Measurements from ENCODE around the gene SLC36A1.
"Not testable (repeated sequence)": the region's sequence is repeated elsewhere in the genome, so short reads cannot be mapped to it uniquely, and the experiment has no call there.

The SLC36A1 gene

DNA sequence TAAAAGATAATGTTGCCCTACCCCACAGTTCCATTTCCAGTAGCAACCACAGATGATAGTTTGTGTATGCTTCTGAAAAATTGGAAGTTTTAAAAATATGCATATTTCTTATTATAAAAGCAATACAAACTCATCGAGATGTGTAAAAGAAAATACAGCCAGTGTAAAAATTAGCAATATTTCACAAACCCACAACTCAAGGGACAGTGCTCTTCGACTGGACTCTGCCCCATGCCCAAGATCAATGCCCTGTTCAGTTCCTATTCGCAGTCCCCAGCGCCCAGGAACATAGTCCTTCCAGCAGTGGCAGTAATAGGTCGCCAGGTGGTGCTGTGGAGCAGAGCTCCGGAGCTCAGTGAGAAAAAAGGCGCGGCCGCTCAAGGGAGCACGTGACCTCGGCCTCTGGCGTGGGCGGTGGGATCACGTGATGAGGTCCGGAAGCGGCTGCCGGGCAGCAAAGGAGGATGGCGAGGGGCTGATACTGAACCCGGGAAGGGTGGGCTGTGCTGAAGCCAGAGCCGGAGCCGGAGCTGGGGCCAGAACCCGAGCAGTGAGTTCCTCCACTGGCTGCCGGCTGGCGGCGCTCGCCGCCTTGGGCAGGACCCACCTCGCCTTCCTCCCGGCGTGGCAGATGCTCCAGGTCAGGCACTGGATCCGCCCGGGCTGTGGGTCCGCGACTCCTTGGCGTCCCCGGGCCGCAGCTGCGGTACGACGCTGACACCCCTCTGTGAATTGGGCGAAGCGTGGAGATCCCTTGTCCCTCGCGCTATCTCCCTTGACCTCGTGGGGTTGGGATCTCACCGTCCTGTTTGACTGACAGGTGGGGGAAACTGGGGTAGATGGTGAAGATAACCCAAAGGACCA lies at the start of gene SLC36A1:
Gene SLC36A1, plus strand, starts transcription at position 430 of the 864 bp plus-strand sequence. CDS start 11,190 bp downstream, outside the sequence.
- FAIRE-seq: peak; percentile 84

DNA sequence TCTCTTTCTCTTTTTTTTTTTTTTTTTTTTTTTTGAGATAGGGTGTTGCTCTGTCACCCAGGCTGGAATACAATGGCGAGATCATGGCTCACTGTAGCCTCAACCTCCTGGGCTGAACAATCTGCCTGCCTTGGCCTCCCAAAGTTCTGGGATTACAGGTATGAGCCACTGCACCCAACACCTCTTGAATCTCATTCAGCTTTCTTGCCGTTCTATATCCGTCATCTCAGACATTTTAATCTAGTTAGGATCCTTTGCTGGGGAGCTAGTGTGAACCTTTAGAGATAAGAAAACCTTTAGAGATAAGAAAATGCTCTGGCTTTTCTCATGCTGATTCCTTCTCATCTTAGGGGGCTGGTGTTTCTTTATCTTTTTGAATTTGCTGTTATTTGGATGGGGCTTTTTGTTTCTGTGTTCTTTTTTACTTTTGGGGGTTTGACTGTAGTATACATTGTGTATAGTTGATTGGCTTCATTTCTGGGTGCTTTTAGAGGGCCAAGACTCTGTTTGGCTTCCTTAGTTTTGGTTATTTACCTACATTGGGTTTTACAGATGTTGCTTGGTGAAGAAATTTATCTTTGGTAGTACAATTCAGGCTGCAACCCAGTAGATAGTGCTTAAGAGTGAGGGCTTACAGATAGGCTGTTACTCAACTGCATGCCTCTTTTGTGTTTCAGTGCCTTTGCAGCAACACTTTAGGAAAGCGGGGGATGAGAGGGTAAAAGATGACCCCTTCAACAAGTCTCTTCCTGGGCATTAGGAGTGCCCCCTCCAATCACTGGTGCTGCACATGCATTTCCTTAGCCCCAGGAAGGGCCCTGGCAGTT lies 41.9 kb upstream of the SLC36A1 start:
- no peak for FAIRE-seq

DNA sequence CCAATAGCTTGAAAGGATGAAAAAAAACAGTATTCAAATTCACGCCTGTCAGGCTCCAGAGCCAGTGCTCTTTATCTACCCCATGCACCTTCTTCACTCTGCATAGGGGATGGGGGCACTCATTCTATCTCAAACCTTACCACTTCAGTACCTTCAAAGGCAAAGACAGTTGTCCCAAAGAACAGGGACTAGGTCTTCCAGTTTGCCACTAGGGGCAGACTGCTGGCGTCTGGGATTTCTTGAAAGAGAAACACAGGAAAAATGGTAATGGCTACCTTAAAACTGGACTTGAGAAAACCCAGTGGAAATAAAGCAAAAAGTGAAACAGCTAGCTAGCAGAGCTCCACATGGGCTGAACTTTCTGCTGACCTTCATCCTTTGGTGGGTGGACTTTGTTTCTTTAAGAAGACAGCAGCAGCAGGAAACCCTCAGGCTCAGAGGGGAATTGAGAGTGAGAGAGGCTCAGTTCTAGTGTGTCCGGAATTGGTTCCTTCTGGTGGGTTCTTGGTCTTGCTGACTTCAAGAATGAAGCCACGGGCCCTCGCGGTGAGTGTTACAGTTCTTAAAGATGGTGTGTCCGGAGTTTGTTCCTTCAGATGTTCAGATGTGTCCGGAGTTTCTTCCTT lies 41.0 kb upstream of the SLC36A1 start:
- no peak for FAIRE-seq

DNA sequence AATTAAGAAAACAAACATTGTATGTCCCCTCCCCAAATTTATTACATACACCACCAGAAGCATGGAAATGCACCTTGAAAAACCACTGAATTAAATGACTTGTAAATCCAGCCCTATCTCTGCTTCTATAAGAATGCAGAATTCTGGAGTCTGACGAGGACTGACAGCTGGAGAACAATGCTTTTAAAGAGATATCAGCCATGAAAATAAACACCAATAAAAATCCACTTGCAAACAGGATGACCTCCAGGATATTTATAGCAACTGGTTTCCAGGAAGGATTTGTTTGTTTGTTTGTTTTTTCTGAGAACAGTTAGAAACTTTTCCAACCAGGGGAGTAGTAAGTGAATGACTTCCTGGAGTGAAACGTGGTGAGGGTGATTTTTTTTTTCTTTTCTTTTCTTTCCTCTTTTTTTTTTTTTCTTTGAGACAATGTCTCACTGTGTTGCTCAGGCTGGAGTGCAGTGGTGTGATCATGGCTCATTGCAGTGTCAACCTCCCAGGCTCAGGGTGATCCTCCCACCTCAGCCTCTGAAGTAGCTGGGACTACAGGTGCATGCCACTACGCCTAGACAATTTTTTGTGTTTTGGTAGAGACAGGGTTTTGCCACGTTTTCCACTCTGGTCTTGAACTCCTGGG lies 38.7 kb upstream of the SLC36A1 start:
- no peak for FAIRE-seq

DNA sequence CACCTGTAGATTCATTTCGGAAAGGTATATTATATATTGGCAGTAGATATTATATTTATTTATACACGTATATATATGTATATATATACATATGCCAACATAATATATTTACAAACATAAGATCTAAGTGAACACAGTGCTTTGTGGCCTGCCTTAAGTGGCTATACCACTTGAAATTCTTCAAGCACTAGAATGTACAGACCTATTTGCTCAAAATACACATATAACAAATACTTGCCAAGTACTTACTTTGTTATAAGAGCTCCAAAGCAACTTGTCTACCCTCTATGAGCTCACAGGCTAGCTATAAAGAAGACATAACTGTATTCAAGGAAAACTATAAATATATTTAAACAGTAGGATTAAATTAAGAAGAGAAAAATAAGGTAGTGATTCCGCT lies 33.6 kb upstream of the SLC36A1 start:
- FAIRE-seq: no peak

DNA sequence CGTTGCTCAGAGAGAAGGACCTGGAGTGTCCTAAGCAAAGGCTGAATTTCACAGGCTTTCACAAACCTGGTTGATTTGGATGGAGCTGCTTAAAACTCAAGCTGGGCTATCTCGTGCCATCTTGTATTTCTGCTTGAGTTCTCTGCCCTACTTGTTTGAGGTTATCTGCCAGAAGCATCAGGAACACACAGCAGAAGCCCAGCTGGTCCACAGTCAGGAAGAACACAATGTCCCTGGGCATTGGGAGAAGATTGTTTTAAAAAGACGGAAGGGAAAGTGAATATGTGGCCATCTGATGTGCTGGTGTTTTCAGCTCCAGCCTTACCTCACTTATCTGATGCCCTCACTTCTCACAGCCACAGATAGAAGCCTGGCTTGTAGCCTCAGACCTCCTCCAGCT lies 32.9 kb upstream of the SLC36A1 start:
- FAIRE-seq: no peak

DNA sequence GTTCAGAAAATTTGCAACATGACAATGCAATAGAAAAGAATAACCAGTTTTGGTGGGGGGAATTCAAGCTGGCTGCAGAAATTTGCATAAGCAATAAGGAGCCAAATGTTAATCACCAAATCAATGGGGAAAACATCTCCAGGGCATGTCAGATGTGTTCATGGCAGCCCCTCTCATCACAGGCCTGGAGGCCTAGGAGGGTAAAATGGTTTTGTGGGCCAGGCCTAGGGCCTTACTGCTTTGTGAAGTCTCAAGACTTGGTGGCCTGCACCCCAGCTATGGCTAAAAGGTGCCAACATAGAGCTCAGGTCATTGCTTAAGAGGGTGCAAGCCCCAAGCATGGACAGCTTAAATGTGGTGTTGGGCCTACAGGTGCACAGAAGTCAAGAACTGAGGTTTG lies 29.7 kb upstream of the SLC36A1 start:
- no peak for FAIRE-seq

DNA sequence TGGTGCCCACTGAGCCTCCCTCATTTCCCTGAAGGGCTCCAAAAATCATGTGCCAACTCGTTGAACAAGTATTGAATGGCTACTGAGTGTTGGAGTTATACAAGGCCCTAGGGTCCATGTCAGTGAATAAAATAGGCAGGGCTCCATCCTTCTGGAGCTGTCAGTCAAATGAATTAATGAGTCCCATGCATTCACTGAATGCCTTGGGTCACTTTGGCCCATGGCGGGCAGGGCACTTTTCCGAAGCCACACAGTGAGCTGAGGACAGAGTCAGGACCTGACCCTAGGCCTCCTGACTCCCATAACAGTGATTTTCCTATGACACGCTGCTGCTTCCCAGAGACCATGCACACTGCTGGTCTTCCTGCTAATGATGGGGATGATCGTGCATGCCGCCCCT lies 27.3 kb upstream of the SLC36A1 start:
- no peak for FAIRE-seq

DNA sequence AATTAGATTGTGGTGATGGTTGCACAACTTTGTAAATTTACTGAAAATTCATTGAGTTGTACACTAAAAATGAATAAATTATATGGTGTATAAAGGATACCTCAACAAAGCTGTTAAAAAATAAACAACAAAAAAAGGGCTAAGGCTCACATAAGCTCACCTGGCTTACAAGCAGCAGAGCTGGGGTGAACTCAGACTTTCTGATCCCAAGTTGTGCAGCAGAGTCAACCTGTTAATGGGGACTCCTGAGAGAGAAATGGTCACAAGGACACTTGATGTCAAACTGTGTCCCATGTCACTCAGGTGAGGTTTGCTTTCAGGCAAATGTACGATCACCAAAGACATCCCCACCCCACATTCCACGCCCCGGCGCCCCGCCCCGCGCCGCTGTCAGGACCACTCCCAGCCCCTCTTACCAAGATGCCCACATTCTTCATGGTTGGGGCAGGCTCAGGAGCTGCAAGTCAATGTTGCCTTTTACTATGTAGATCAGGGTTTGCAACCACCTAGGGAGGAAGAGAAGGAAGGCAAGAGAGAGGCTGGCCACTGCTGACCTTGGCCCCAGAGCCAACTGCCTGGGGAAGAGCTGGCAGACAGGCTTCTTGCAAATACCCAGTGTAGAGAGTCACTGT lies 22.4 kb upstream of the SLC36A1 start:
- FAIRE-seq: no peak

DNA sequence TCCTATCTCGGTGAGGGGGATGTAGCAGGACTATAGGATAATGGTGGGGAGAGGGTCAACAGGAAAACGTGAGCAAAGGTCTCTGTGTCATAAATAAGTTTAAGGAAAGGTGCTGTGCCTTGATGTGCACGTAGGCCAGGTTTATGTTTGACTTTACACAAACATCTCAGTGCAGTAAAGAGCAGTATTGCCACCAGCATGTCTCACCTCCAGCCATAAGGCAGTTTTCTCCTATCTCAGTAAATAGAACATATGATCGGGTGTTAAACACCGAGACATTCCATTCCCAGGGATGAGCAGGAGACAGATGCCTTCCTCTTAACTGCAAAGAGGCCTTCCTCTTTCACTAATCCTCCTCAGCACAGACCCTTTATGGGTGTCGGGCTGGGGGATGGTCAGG lies 21.1 kb upstream of the SLC36A1 start:
- not testable (repeated sequence) for FAIRE-seq

DNA sequence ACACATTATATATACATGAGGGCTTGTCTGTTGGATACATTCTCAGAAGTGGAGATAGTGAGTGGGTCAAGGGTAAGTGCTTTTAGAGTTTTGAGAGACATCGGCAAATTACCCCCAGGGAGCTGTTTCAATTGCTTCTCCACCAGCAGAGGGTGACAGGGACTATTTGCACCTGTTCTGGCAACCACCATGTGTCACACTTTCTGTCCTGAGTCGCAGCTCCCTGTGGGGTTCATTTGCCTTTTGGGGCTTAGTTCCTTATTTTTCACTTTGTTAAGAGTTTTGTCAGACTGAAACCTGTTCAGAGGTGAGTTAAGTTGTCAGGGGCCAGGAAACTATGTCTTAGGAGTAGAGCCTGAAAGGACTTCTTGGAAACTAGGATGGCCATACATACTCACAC lies 20.1 kb upstream of the SLC36A1 start:
- FAIRE-seq: no peak

DNA sequence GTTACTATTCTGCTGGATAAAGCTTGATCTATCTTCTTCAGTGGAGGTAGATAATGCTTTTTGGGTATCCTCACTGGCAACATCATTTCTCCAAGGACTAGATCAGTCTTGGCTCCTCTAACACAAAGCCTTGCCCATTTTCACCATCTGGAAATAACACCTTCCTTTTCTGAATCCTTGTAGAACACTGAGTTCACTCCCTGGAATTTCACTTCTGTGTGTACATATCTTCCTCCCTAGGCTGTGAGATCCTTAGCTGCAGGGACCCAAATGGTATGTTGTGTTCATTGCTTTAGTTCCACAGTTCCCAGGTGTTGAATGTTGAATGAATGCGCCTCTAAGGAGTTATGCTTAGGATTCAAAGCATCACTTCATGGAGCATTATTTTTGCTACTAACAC lies 16.7 kb upstream of the SLC36A1 start:
- no peak for FAIRE-seq

DNA sequence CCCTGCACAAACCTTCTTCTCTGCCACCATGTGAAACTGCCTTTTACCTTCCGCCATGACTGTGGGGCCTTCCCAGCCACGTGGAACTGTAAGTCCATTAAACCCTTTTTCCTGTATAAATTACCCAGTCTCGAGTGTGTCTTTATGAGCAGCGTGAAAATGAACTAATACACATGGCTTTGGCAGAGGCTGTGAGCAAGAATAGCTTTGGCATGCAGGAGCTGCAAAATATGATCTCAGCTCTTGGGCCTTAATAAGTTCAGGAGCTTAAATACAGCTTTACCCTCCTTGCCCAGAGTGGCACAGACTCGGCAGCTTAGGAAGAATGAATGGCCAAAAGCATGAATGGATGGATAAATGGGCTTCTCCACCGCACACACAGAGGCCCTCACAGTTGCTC lies 15.7 kb upstream of the SLC36A1 start:
- no peak for FAIRE-seq

DNA sequence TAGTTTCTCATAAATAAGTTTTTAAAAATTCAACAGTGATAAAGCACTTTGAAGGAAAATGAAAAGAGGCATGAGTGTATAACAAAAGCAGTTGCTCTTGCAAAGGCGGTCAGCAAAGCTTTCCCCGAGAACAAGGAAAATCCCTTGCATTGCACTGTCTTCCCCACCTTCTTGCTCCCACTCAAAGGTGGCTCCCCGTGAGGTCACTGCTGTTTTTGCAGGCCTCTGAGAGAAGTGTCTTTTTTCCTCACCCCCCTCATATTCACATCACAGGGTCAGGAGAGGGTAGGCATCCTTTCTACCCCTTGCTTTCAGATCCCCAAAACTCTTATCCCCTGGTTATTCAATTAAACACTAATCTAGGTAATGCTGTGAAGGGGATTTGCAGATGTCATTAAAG lies 15.2 kb upstream of the SLC36A1 start:
- FAIRE-seq: no peak

DNA sequence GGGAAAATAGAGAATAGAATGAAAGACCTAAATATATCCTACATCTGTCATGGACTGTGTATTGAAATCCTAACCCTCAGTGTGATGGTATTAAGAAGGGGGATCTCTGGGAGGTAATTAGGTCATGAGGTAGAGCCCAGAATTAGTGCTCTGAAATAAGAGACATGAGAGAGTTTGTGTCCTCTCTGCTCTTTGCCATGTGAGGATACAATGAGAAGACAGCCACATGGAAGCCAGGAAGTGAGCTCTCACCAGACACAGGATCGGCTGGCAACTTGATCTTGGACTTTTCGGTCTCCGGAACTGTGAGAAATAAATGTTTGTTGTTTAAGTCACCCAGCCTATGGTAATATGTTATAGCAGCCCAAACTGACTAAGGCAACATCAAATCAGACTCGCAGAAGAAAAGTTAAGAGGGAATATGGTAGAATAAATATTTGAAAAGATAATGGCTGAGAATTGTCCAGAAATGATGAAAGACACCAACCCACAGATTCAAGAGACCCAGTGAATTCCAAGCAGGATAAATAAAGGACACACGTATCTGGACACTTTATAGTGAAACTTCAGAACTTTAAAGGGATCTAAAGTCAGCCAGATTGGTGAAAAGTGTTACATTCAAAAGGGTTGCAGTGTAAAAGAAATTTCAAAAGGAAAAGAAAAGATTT lies 12.7 kb upstream of the SLC36A1 start:
- no peak for FAIRE-seq

DNA sequence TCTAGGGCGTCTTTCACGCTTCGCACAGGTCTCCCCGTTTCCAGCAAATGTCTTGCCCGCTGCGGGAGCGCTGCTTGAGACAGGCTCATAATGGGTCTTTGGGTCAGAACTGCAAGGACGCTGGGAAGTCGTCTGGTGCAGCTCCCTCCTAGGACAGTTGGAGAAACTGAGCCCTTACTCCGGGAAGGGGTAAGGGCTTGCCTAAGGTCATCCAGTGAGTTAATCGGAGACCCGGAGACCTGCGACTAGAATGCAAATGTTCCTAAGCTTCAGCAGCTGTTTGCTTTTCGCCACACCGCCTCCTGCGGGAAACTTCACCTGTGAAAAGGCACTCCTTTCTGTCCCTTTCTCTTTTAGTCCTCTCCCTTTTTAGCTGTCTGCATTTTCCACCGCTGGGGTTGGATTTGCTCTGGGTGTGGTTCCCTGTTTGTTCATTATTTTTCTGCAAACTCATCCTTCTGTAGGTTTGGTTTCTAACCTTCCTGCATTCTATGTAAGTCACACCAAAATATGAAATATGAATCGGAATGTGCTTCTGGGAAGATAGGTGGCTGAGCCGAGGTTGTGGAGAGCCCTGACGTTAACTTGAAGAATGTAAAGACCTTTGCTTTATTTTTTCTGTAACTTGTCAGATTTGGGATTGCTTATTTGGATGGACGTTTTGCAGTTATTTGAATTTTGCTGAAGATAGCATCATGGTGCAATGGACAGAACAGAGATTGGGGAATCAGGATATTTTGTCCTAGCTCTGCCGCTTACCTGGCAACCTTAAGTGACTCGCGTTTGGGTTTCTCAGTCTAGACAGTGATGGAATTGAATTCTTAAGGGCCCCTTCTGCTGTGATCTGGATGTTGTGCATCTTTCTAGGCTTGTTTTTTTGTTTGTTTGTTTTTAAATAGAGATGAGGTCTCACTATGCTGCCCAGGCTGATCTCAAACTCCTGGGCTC lies 909 bp downstream of the SLC36A1 start:
- FAIRE-seq: no peak

DNA sequence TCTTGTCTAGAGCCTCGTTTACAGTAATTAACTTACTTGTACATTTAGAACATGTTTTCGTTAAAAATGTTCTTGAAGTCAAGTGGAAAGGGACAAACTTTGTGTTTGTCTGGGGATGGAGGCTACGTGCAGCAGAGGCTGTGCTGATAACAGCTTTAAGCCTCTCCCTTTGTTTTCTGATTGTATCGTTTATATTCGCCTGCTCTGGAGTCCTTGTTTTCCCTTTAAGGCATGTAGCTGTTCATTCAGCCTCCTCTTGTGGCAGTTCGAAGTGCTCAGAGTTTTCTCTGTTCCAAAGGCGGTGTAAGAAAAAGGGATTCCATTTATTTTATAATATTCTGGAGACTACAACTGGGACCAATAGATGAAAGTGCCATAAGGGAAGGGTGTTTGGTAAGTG lies 1.9 kb downstream of the SLC36A1 start:
- FAIRE-seq: no peak

DNA sequence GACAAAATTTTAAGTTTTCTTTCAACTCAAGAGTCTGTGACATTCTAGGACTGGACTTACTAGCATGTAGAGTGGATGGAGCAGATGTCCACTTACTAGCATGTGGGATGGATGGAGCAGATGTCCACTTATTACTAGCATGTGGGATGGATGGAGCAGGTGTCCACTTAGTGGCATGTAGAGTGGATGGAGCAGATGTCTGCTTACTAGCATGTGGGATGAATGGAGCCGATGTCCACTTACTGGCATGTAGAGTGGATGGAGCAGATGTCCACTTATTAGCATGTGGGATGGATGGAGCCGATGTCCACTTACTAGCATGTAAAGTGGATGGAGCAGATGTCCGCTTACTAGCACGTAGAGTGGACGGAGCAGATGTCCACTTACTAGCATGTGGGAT lies 2.4 kb downstream of the SLC36A1 start:
- no peak for FAIRE-seq

DNA sequence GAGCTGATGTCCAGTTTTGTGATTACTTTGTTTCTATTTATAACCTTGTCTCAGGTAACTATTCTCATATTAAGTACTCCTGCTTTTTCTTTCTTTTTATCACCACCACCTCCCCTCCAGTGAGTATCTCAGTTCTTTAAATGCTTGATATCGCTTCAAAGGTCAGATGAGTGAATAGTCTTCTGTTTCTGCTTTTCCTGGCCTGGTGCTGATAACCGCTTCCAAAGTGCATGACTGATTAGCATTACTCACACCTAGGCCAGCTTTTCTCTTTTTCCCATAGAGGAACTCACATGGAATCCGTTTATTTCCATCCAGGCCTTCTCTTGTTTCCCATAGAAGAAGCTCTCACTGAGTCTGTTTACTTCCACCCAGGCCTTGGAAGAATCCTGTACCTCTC lies 3.2 kb downstream of the SLC36A1 start:
- no peak for FAIRE-seq

DNA sequence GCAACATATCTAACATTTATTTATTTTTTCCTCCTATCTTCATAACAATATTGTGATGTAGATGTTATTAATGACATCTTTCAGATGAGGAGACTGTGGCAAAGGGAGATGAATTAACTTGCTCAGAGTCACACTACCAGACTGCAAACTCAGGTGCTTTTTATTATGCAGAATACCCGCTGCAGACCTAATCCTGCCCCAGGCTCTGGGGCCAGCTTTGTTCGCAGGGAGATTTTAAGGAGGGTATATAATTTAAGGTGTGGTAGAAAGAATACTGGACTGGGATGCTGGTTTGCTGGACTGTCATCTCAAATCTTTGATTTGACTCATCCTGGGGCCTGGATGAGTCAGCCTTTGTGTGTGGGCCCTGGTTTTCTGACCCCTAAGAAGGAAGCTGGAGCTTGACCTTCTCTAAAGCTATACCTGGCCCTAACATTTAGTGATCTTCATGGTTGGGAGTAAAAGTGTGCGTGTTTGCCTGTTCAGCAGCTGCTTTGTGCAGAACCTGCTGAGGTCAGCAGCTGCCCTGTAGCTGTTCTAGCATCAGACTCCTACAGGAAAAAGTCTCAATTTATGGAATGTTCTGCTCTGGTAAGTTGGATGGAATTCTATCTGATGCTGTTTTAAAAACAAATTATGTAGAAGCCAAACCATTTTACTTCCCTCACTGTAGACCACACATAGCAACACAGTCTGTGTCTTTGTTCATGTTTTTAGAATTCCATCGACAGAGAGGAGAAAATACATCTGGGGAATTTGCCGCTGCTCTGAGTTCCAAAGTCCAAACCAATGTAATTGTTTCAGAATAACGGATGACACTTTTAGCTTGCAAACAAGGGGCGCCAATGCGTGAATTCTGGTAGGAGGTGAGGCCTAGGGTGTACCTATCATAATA lies 4.5 kb downstream of the SLC36A1 start:
- FAIRE-seq: no peak

Measured in G401.6 (cell line).